HFF-Myc (cell line): ENCODE results near the gene PRODH2.
"Not testable (repeated sequence)": the region's sequence is repeated elsewhere in the genome, so short reads cannot be mapped to it uniquely, and the experiment has no call there.

Experiments
- DNase-seq: peaks from one replicate; pipeline ENCODE4 v3.0.0-alpha.2; 2011; ENCODE audit warnings: low read depth; ENCODE audit errors: extremely low read depth
- H3K4me3 ChIP-seq: replicated peaks from 2 replicates; pipeline ENCODE4 v1.5.1; 2011; ENCODE audit warnings: low read depth, mild to moderate bottlenecking, control low read depth, low read length
- TF ChIP-seq, protein P1 (sequence below): IDR thresholded peaks from 2 replicates; pipeline ENCODE4 v1.5.1; 2012; ENCODE audit warnings: mild to moderate bottlenecking, low read depth, low read length, control low read depth; ENCODE audit errors: missing control alignments

The PRODH2 gene

DNA sequence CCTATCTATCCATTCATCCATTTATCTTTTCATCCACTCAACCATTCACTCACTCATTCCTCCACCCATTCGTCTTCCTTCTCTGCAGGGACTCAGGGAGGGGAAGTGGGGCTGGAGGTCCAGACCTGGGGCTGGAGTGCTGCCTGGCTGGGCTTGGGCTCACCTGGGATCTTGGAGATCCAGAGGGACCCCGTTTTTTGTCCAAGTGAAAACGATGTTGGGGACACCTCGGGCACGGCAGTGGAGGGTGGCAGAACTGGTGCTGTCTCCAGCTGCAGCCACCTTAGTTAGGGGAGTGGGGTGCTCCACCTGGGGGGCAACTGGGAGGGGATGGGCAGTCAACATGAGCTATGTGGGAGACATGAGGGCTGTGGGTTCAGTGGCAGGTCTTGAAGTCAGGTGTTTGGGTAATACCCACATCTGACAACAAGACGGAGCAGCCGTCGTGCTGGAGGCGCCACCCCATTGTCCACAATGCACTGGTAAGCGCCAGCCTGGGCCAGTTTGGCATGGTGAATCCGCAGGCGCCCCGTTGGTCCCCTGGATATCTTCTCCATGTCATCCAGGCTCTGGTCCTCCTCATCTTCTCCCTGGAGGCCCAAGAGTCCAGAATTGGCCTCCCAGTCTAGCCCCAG, 29.4 kb upstream of the PRODH2 start:
- TF ChIP-seq, protein P1, sequence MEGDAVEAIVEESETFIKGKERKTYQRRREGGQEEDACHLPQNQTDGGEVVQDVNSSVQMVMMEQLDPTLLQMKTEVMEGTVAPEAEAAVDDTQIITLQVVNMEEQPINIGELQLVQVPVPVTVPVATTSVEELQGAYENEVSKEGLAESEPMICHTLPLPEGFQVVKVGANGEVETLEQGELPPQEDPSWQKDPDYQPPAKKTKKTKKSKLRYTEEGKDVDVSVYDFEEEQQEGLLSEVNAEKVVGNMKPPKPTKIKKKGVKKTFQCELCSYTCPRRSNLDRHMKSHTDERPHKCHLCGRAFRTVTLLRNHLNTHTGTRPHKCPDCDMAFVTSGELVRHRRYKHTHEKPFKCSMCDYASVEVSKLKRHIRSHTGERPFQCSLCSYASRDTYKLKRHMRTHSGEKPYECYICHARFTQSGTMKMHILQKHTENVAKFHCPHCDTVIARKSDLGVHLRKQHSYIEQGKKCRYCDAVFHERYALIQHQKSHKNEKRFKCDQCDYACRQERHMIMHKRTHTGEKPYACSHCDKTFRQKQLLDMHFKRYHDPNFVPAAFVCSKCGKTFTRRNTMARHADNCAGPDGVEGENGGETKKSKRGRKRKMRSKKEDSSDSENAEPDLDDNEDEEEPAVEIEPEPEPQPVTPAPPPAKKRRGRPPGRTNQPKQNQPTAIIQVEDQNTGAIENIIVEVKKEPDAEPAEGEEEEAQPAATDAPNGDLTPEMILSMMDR = no peak
- no peak overlapping the region for H3K4me3 ChIP-seq
- DNase-seq = no peak

- H3K4me3 ChIP-seq, DNase-seq: not testable (repeated sequence)
Observed at GRCh38 chr19:35836096-35836495, 23.5 kb upstream of the PRODH2 start.

GRCh38 chr19:35833972-35834371, 21.3 kb upstream of the PRODH2 start:
- DNase-seq = no peak
- TF ChIP-seq, protein P1 = no peak
- H3K4me3 ChIP-seq = no peak overlapping the region

GRCh38 chr19:35832054-35832453, 19.4 kb upstream of the PRODH2 start:
- no peak for DNase-seq
- H3K4me3 ChIP-seq = no peak overlapping the region
- TF ChIP-seq, protein P1 = no peak

DNA sequence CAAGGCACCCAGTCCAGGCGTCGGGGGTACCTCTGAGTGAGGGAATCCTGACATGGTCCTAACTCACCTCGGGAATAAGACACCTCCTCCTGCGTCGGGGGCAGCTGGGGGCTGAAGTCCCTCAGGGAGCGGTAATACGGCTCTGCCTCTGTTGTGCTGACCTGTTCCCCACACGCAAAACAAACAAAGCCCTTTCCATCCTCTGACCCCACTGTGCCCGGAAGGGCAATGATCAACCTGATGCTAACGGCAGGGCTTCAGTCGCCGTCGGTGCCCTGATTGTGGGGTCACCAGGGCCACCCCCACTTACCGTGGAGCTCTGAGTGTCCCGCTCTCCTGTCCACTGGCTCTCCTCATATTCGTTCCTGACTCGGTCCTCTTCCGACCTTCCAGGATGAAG, 18.3 kb upstream of the PRODH2 start:
- no peak for DNase-seq
- H3K4me3 ChIP-seq = no peak overlapping the region
- TF ChIP-seq, protein P1 = no peak

GRCh38 chr19:35828692-35829301, 16.2 kb upstream of the PRODH2 start:
- TF ChIP-seq, protein P1 = no peak
- peak; percentile 54 for DNase-seq

GRCh38 chr19:35824150-35824549, 11.5 kb upstream of the PRODH2 start:
- no peak overlapping the region for H3K4me3 ChIP-seq
- TF ChIP-seq, protein P1 = no peak
- no peak for DNase-seq

More at GRCh38 chr19:35828692-35829301, 16.2 kb upstream of the PRODH2 start:
- H3K4me3 ChIP-seq = no peak overlapping the region
